Keratinocyte (primary cell): Measurements from ENCODE around the gene ATP2A3. TPM values are rescaled to one million over a fixed set of nuclear protein-coding genes. Genes with fewer than 3 reads are reported as not detected.

Experiments
- DNase-seq: peaks from one replicate; pipeline ENCODE4 v3.0.0-alpha.2; 2011; ENCODE audit warnings: low read depth, missing footprints, low spot score
- FAIRE-seq: peaks from 2 replicates; lab custom pipeline; 2011; peaks lifted over from hg19 to GRCh38; lab: Jason Lieb, UNC
- H2AFZ ChIP-seq: 2 replicates; pipeline ENCODE4 v1.6.0; 2012; ENCODE audit warnings: low read length, control low read depth, inconsistent platforms; ENCODE audit not compliant: control insufficient read depth
- H3K27ac ChIP-seq: 2 replicates; pipeline ENCODE4 v1.5.1; 2011; ENCODE audit warnings: low read length; ENCODE audit not compliant: control insufficient read depth, insufficient read depth
- H3K27me3 ChIP-seq: 3 replicates; pipeline ENCODE4 v1.6.0; 2011; ENCODE audit warnings: low read length; ENCODE audit not compliant: control insufficient read depth, insufficient read depth; ENCODE audit errors: extremely low read depth
- H3K36me3 ChIP-seq, 2 experiments: 2 replicates in 1 of 2; 3 replicates in 1 of 2; pipeline ENCODE4 v1.5.1; 2011; ENCODE audit warnings: low read length in 2 of 2, mild to moderate bottlenecking in 1 of 2; ENCODE audit not compliant: control insufficient read depth in 2 of 2, insufficient read depth in 2 of 2; ENCODE audit errors: extremely low read depth in 1 of 2
- H3K4me1 ChIP-seq: 3 replicates; pipeline ENCODE4 v1.5.1; 2011; ENCODE audit warnings: low read length; ENCODE audit not compliant: control insufficient read depth, insufficient read depth; ENCODE audit errors: extremely low read depth
- H3K4me2 ChIP-seq: 3 replicates; pipeline ENCODE4 v1.6.0; 2011; ENCODE audit warnings: low read depth, low read length; ENCODE audit not compliant: control insufficient read depth, insufficient read depth; ENCODE audit errors: extremely low read depth
- H3K4me3 ChIP-seq, 3 experiments: fragments of 200-600 bp in 1 of 3; sonication (generic) in 1 of 3; 2 replicates in 2 of 3; 3 replicates in 1 of 3; pipeline ENCODE4 v1.5.1; 2011 to 2016; ENCODE audit warnings: low read length in 3 of 3, mild to moderate bottlenecking in 3 of 3, control low read depth in 2 of 3, inconsistent platforms in 1 of 3, low read depth in 1 of 3, mixed read lengths in 1 of 3, mixed run types in 1 of 3, moderate library complexity in 1 of 3; ENCODE audit not compliant: control insufficient read depth in 2 of 3, insufficient read depth in 2 of 3; ENCODE audit errors: extremely low read depth in 1 of 3
- H3K79me2 ChIP-seq: 2 replicates; pipeline ENCODE4 v1.6.0; 2012; ENCODE audit warnings: low read length; ENCODE audit not compliant: control insufficient read depth, insufficient read depth
- H3K9ac ChIP-seq: 3 replicates; pipeline ENCODE4 v1.6.0; 2011; ENCODE audit warnings: low read length; ENCODE audit not compliant: control insufficient read depth, insufficient read depth; ENCODE audit errors: extremely low read depth
- H3K9me1 ChIP-seq: 3 replicates; pipeline ENCODE4 v1.6.0; 2011; ENCODE audit warnings: low read length; ENCODE audit not compliant: control insufficient read depth, insufficient read depth; ENCODE audit errors: extremely low read depth
- H3K9me3 ChIP-seq: 2 replicates; pipeline ENCODE4 v1.5.1; 2012; ENCODE audit warnings: low read depth, low read length; ENCODE audit not compliant: control insufficient read depth
- H4K20me1 ChIP-seq: 3 replicates; pipeline ENCODE4 v1.6.0; 2011; ENCODE audit warnings: low read length; ENCODE audit not compliant: control insufficient read depth, insufficient read depth; ENCODE audit errors: extremely low read depth
- CTCF ChIP-seq, 3 experiments: IDR thresholded peaks in 1 of 3; conservative IDR thresholded peaks in 1 of 3; optimal IDR thresholded peaks in 1 of 3; 2 replicates in 2 of 3; 3 replicates in 1 of 3; pipeline versions ENCODE3 to v1.5.1; 2011; ENCODE audit warnings: low read length in 3 of 3, mild to moderate bottlenecking in 3 of 3, moderate library complexity in 2 of 3, control low read depth in 1 of 3, inconsistent platforms in 1 of 3; ENCODE audit not compliant: insufficient read depth in 2 of 3; ENCODE audit errors: extremely low read depth in 1 of 3
- EZH2 ChIP-seq: IDR thresholded peaks from one replicate; pipeline ENCODE4 v1.6.1; 2012; ENCODE audit warnings: inconsistent platforms, mild to moderate bottlenecking, low read length, moderate library complexity
- dilution Hi-C: fragments of 300-500 bp; cut with MboI; formaldehyde crosslinking; loops from one replicate; pipeline ENCODE4 v1.7.0; 2020; ENCODE audit warnings: low sequenced_read_pairs; ENCODE audit not compliant: extremely low pct_ligation_motif_present
- polyA plus RNA-seq, 5 experiments: library from polyadenylated mRNA; depleted of rRNA in 3 of 5; stranded (reverse) in 3 of 5; stranded (forward) in 1 of 5; unstranded in 1 of 5; fragments of >200 nt; gene quantifications; 1 replicate in 1 of 5; 2 replicates in 3 of 5; 3 replicates in 1 of 5; pipeline versions ENCODE4 v1.2.1 to v1.2.3, GENCODE V29; 2011 to 2012; ENCODE audit warnings: missing spikeins in 2 of 5, low read depth in 1 of 5, low replicate concordance in 1 of 5

Gene ATP2A3
- polyA plus RNA-seq, 1 donor (not counting 4 experiments of a cell fraction or from before 2014, with no cell fraction given) = 0.13 TPM

- Histone ChIP-seq H3K4me3 (no peak overlapping the region), H4K20me1 (no peaks in the 10 kb centered on the region), H2AFZ (no peak overlapping the region), H3K9me3 (no peaks in the 10 kb centered on the region), H3K27ac (no peak overlapping the region), H3K36me3 (peaks cover 0 to 17% of the 10 kb centered on the region in 2 experiments), H3K9ac (no peak overlapping the region), H3K27me3 (no peaks in the 10 kb centered on the region), H3K4me1 (peaks cover 3% of the 10 kb centered on the region), H3K4me2 (no peak overlapping the region), H3K9me1 (no peaks in the 10 kb centered on the region), H3K79me2 (no peaks in the 10 kb centered on the region)
- dilution Hi-C loops = no loop called here
- TF ChIP-seq CTCF (optimal IDR thresholded peaks at IDR 0.05 in 1 of 3, IDR thresholded peaks at IDR 0.05 in 1 of 3, conservative IDR thresholded peaks at IDR 0.05 in 1 of 3; ENCODE audit: extremely low read depth in 1 of 3, insufficient read depth in 2 of 3, low read length in 3 of 3) (no peak), EZH2 (no peak)
- no peak for FAIRE-seq
- DNase-seq = no peak
Observed at GRCh38 chr17:4003501-4004421, 39.5 kb upstream of the ATP2A3 start.

GRCh38 chr17:4003131-4003500 lies 38.9 kb upstream of the ATP2A3 start:
- no peak for DNase-seq
- H3K9me3 ChIP-seq = no peaks in the 10 kb centered on the region
- H3K27ac ChIP-seq = no peak overlapping the region
- dilution Hi-C loops = no loop called here
- H3K36me3 ChIP-seq = peaks cover 0 to 14% of the 10 kb centered on the region in 2 experiments
- H3K79me2 ChIP-seq = no peaks in the 10 kb centered on the region
- H3K9me1 ChIP-seq = no peaks in the 10 kb centered on the region
- H3K27me3 ChIP-seq = no peaks in the 10 kb centered on the region
- H3K4me2 ChIP-seq = no peak overlapping the region
- H3K9ac ChIP-seq = no peak overlapping the region
- H3K4me1 ChIP-seq = peaks cover 3% of the 10 kb centered on the region
- TF ChIP-seq CTCF (optimal IDR thresholded peaks at IDR 0.05 in 1 of 3, IDR thresholded peaks at IDR 0.05 in 1 of 3, conservative IDR thresholded peaks at IDR 0.05 in 1 of 3; ENCODE audit: extremely low read depth in 1 of 3, insufficient read depth in 2 of 3, low read length in 3 of 3) = no peak
- no peak for TF ChIP-seq EZH2
- no peaks in the 10 kb centered on the region for H4K20me1 ChIP-seq
- no peak overlapping the region for H2AFZ ChIP-seq
- H3K4me3 ChIP-seq = no peak overlapping the region
- FAIRE-seq = no peak
